ENCODE data around the gene REST. TPM values are rescaled to one million over a fixed set of nuclear protein-coding genes. Genes with fewer than 3 reads are reported as not detected.

REST gene
- total RNA-seq, 2 donors from 2014 or later: 26.5 to 32.1 TPM

- intact Hi-C loops (cut with DNase I, micrococcal nuclease): no loop called here
- no peak for ATAC-seq
Observed at GRCh38 chr4:56961107-56961500, 53.4 kb downstream of the REST start.

GRCh38 chr4:56971383-56971782 is 63.7 kb downstream of the REST start:
- intact Hi-C loops (cut with DNase I, micrococcal nuclease): no loop called here
- DNase-seq (no peak), ATAC-seq (no peak)

More at GRCh38 chr4:56961107-56961500, 53.4 kb downstream of the REST start:
- no peak for DNase-seq

- intact Hi-C loops (cut with DNase I, micrococcal nuclease): no loop called here
- ATAC-seq (no peak), DNase-seq (no peak)
Observed at GRCh38 chr4:56972389-56972788, 64.7 kb downstream of the REST start.

GRCh38 chr4:56972809-56973208 is 65.1 kb downstream of the REST start:
- DNase-seq: no peak
- no peak for ATAC-seq
- intact Hi-C loops (cut with DNase I, micrococcal nuclease): no loop called here

GRCh38 chr4:56973336-56973735 is 65.6 kb downstream of the REST start:
- DNase-seq (no peak), ATAC-seq (no peak)
- intact Hi-C loops (cut with DNase I, micrococcal nuclease): no loop called here

GRCh38 chr4:56976283-56976836 is 68.7 kb downstream of the REST start:
- intact Hi-C loops (cut with DNase I, micrococcal nuclease): loop anchor here in 1 of 2 donors (5.0 kb wide), 1 partner anchor 69 kb away; the partner anchor contains the start of gene REST
- DNase-seq (no peak), ATAC-seq (no peak)

- intact Hi-C loops (cut with DNase I, micrococcal nuclease): loop anchor here in 1 of 2 donors (5.0 kb wide), 1 partner anchor 70 kb away; the partner anchor contains the start of gene REST
- DNase-seq: peak; percentile 63 to 75
- peak; percentile 73 for ATAC-seq
Observed at GRCh38 chr4:56976837-56977320, 69.2 kb downstream of the REST start.

- intact Hi-C loops (cut with DNase I, micrococcal nuclease): loop anchor here in 1 of 2 donors (5.0 kb wide), 1 partner anchor 70 kb away; the partner anchor contains the start of gene REST
- peak; percentile 80 for ATAC-seq
- peak; percentile 97 to 98 for DNase-seq
Observed at GRCh38 chr4:56977321-56978012, 69.8 kb downstream of the REST start, which contains the start of gene NOA1. TSS of gene NOA1 (minus strand) at chr4:56977606. CDS start at chr4:56977585, 21 bp downstream.

GRCh38 chr4:56978750-56979303 is 71.1 kb downstream of the REST start, which contains the start of gene POLR2B:
TSS of gene POLR2B (plus strand) at chr4:56978896. CDS start at chr4:56978986, 90 bp downstream.
- intact Hi-C loops (cut with DNase I, micrococcal nuclease): loop anchor here in 1 of 2 donors (5.0 kb wide), 1 partner anchor 72 kb away; the partner anchor contains the start of gene REST
- DNase-seq (peak; percentile 96 to 97), ATAC-seq (peak; percentile 75)

- ATAC-seq: no peak
- DNase-seq: peak; percentile 50 to 54
- intact Hi-C loops (cut with DNase I, micrococcal nuclease): loop anchor here in 1 of 2 donors (5.0 kb wide), 1 partner anchor 72 kb away; the partner anchor contains the start of gene REST
Observed at GRCh38 chr4:56979421-56980072, 71.8 kb downstream of the REST start.

GRCh38 chr4:56981795-56982201 is 74.1 kb downstream of the REST start:
- ATAC-seq (no peak), DNase-seq (no peak)
- intact Hi-C loops (cut with DNase I, micrococcal nuclease): no loop called here

- DNase-seq (no peak), ATAC-seq (no peak)
- intact Hi-C loops (cut with DNase I, micrococcal nuclease): no loop called here
Observed at GRCh38 chr4:56986192-56986591, 78.5 kb downstream of the REST start.

GRCh38 chr4:56986952-56987351 is 79.3 kb downstream of the REST start:
- DNase-seq (no peak), ATAC-seq (no peak)
- intact Hi-C loops (cut with DNase I, micrococcal nuclease): no loop called here

GRCh38 chr4:56990109-56990905 is 82.6 kb downstream of the REST start:
- ATAC-seq (no peak), DNase-seq (no peak)
- intact Hi-C loops (cut with DNase I, micrococcal nuclease): no loop called here

GRCh38 chr4:56995525-56995924 is 87.8 kb downstream of the REST start:
- intact Hi-C loops (cut with DNase I, micrococcal nuclease): no loop called here
- ATAC-seq (peak; percentile 46), DNase-seq (peak in 1 of 2 donors; percentile 59)

- DNase-seq (no peak), ATAC-seq (no peak)
- intact Hi-C loops (cut with DNase I, micrococcal nuclease): no loop called here
Observed at GRCh38 chr4:56999751-57000150, 92.1 kb downstream of the REST start.

GRCh38 chr4:57013543-57014120 is 105.9 kb downstream of the REST start:
- intact Hi-C loops (cut with DNase I, micrococcal nuclease): no loop called here
- DNase-seq: no peak
- ATAC-seq: peak; percentile 81

Measured in left colon (tissue), 2 donors.